BJ (cell line): ENCODE data around the gene IL10. TPM values are rescaled to one million over a fixed set of nuclear protein-coding genes. Genes with fewer than 3 reads are reported as not detected.

Experiments used
- CTCF ChIA-PET: fragments of 350-600 bp; formaldehyde crosslinking; extraction: SDS; loops from one replicate; lab custom pipeline; 2021; ENCODE audit warnings: antibody characterized with exemption, inconsistent platforms; lab: Yijun Ruan, JAX
- POLR2A ChIA-PET: fragments of 300-600 bp; sonication (Branson Sonifier 250); formaldehyde crosslinking; extraction: SDS; loops from one replicate; lab custom pipeline; 2021; ENCODE audit warnings: antibody characterized with exemption; lab: Charles Lee
- DNase-seq: peaks from one replicate; pipeline ENCODE4 v3.0.0-alpha.2; 2011; ENCODE audit warnings: low read depth
- H3K27me3 ChIP-seq: 2 replicates; pipeline ENCODE4 v1.6.0; 2011; ENCODE audit warnings: low read length; ENCODE audit not compliant: control insufficient read depth, insufficient read depth
- H3K36me3 ChIP-seq: 2 replicates; pipeline ENCODE4 v1.5.1; 2011; ENCODE audit warnings: low read length; ENCODE audit not compliant: control insufficient read depth, insufficient read depth
- H3K4me3 ChIP-seq: 2 replicates; pipeline ENCODE4 v1.5.1; 2011; ENCODE audit warnings: low read depth, mild to moderate bottlenecking, control low read depth, low read length
- polyA plus RNA-seq: library from polyadenylated mRNA; depleted of rRNA; stranded (reverse); fragments of >200 nt; gene quantifications from 2 replicates; pipeline ENCODE4 v1.2.3, GENCODE V29; 2011
- TF ChIP-seq, protein P1 (sequence below): IDR thresholded peaks from 2 replicates; pipeline ENCODE4 v1.5.1; 2011; ENCODE audit warnings: low read depth, mild to moderate bottlenecking, control low read depth, inconsistent platforms, low read length, moderate library complexity; ENCODE audit not compliant: insufficient read depth

Gene IL10
- polyA plus RNA-seq, 1 experiment = not detected

DNA sequence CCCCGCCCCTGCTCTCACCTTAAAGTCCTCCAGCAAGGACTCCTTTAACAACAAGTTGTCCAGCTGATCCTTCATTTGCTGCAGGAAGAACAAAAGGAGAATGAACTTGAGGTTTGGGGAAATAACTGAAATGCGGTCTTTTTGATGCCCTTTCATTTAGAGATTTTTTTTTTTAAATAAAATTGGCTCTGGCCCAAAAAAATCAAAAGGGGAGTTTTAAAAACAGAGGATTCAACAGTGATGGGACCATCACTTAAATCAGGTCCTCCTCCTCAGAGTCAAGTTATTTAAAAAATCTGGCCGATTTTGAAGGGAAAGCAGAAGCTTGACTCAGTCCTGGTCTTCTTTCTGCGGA, 979 bp downstream of the IL10 start:
- CTCF ChIA-PET = interaction anchor here (0.6 to 2.8 kb wide), 6 partner anchors 10 to 95 kb away, joined by 3 to 11 read pairs (median 4); no protein-coding TSS in a partner anchor
- TF ChIP-seq, protein P1, sequence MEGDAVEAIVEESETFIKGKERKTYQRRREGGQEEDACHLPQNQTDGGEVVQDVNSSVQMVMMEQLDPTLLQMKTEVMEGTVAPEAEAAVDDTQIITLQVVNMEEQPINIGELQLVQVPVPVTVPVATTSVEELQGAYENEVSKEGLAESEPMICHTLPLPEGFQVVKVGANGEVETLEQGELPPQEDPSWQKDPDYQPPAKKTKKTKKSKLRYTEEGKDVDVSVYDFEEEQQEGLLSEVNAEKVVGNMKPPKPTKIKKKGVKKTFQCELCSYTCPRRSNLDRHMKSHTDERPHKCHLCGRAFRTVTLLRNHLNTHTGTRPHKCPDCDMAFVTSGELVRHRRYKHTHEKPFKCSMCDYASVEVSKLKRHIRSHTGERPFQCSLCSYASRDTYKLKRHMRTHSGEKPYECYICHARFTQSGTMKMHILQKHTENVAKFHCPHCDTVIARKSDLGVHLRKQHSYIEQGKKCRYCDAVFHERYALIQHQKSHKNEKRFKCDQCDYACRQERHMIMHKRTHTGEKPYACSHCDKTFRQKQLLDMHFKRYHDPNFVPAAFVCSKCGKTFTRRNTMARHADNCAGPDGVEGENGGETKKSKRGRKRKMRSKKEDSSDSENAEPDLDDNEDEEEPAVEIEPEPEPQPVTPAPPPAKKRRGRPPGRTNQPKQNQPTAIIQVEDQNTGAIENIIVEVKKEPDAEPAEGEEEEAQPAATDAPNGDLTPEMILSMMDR = no peak
- Histone ChIP-seq H3K4me3 (no peak overlapping the region), H3K27me3 (peaks cover 16% of the 10 kb centered on the region), H3K36me3 (no peaks in the 10 kb centered on the region)
- no peak for DNase-seq
- POLR2A ChIA-PET = interaction anchor here (0.7 kb wide), 1 partner anchor 46 kb away, joined by 6 read pairs; no protein-coding TSS in a partner anchor

DNA sequence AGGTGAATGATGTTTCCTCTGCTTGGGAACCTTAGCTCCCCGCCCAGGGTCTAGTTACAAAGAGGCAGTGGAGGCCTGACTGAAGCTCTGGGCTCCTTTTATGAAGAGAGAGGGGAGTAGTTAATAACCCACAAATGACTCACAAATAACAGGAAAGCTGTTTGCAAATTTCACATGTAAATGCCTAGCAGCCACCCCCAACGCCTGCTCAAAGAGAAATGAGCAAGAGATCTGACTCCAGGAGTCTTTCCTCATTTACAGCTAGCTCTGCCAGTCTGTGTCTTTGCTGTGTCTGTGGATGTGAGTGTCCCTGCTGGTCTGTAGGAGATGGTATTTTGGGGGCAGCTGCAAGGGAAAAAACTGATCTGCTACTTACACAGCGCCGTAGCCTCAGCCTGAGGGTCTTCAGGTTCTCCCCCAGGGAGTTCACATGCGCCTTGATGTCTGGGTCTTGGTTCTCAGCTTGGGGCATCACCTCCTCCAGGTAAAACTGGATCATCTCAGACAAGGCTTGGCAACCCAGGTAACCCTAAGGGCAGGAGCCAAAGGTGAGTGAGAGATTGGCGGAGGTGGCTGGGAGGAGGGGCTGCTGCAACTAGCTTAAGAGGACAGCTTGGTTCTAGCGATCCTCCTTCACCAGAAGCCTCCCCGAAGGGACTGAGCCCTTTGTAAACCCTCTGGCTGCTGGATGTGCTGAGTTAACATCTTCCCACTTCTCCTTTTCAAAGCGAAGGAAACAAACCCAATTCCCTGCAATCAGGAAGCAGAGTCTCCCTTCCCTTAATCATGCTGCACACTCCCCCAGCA, 1.6 kb downstream of the IL10 start, which contains the start of gene IL19:
Gene IL19, plus strand, starts transcription at position 243 of the 807 bp plus-strand sequence. CDS start 65,890 bp downstream, outside the sequence.
- no peak for DNase-seq
- H3K27me3 ChIP-seq = peaks cover 14% of the 10 kb centered on the region
- no peaks in the 10 kb centered on the region for H3K36me3 ChIP-seq
- no peak within 1 kb of the TSS for H3K4me3 ChIP-seq
- ChIA-PET CTCF (interaction anchor here (0.6 to 2.8 kb wide), 8 partner anchors 10 to 142 kb away, joined by 3 to 11 read pairs (median 4); no protein-coding TSS in a partner anchor), POLR2A (no interaction called here)
- TF ChIP-seq, protein P1 = no peak

DNA sequence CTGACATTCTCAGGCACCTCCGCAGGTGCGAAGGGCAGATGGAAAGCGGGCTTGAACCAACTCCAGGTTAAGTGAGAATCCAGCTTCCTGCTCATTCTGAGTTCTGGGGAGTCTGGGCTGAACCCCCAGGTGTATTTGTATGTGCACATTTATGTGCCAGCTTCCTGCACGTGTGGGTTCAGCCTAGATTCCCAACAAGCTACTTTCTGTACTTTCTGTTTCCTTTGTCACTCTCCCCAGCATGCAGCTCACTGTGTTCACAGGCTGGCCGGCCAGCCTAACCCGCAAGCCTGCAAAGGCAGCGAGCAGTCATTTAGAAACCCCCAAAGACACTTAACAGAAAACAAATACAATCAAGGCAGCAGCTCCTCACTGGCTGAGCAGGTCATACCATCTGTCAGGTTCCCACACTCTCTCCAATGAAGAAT, 3.0 kb downstream of the IL10 start:
- no peak for DNase-seq
- CTCF ChIA-PET = interaction anchor here (1.2 to 2.8 kb wide), 3 partner anchors 8 to 143 kb away, joined by 3 to 11 read pairs (median 4); no protein-coding TSS in a partner anchor
- TF ChIP-seq, protein P1 = no peak
- Histone ChIP-seq H3K4me3 (no peak overlapping the region), H3K27me3 (peaks cover 14% of the 10 kb centered on the region), H3K36me3 (no peaks in the 10 kb centered on the region)
- POLR2A ChIA-PET = no interaction called here

DNA sequence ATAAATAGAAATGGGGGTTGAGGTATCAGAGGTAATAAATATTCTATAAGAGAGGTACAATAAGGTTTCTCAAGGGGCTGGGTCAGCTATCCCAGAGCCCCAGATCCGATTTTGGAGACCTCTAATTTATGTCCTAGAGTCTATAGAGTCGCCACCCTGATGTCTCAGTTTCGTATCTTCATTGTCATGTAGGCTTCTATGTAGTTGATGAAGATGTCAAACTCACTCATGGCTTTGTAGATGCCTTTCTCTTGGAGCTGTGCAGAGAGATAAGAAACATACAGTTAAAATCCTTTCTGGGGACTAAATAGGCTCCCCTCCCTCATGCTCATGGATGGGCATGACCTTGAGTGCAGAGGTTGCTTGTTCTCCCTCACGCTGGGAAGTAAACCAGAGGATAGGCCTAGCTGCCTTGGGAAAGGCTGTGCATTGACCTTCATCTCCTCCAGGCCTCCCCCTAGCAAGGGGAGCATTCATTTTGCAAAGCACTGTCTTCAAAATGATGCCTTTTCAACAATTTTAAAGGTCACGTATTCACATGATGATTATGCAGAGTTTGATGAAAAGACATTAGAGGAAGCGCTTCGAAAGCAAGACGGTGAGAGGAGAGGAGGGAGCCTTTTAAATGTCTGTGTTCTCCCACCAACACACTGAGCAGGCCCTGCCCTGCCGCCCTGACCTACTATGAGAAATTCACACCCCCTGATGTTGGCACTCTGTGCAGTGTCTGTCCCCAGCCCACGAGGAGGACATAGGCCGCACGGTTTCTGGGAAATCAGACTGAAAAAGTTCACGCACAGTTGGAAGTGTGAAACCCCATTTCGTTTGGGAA, 3.6 kb downstream of the IL10 start:
- Histone ChIP-seq H3K27me3 (peaks cover 11% of the 10 kb centered on the region), H3K4me3 (no peak overlapping the region), H3K36me3 (no peaks in the 10 kb centered on the region)
- POLR2A ChIA-PET = no interaction called here
- CTCF ChIA-PET = interaction anchor here (1.2 to 2.8 kb wide), 3 partner anchors 8 to 15 kb away, joined by 4 to 11 read pairs (median 8); no protein-coding TSS in a partner anchor
- TF ChIP-seq, protein P1 = no peak
- no peak for DNase-seq
